Hepatocyte (in vitro differentiated cells): ENCODE measurements around the gene RSU1. TPM values are rescaled to one million over a fixed set of nuclear protein-coding genes. Genes with fewer than 3 reads are reported as not detected.
A peak's percentile ranks its signal among the peaks of the same experiment; 100 is the strongest.

Experiments
- DNase-seq: peaks from one replicate; pipeline ENCODE4 v3.0.0-alpha.2; 2016; ENCODE audit warnings: low spot score
- H2AFZ ChIP-seq: fragments of 200-600 bp; sonication (generic); 2 replicates; pipeline ENCODE4 v1.6.0; 2016; ENCODE audit warnings: antibody characterized with exemption, mild to moderate bottlenecking
- H3K27ac ChIP-seq: fragments of 200-600 bp; sonication (generic); 2 replicates; pipeline ENCODE4 v1.5.1; 2016; ENCODE audit warnings: mild to moderate bottlenecking
- H3K27me3 ChIP-seq: fragments of 200-600 bp; sonication (generic); 2 replicates; pipeline ENCODE4 v1.6.1; 2016
- H3K36me3 ChIP-seq: fragments of 200-600 bp; sonication (generic); replicated peaks from 2 replicates; pipeline ENCODE4 v1.5.1; 2016; ENCODE audit warnings: low read depth; ENCODE audit not compliant: insufficient read depth
- H3K4me1 ChIP-seq: fragments of 200-600 bp; sonication (generic); 2 replicates; pipeline ENCODE4 v1.5.1; 2016; ENCODE audit warnings: mild to moderate bottlenecking, moderate library complexity; ENCODE audit not compliant: insufficient read depth
- H3K4me2 ChIP-seq: fragments of 200-600 bp; sonication (generic); 2 replicates; pipeline ENCODE4 v1.6.0; 2016
- H3K4me3 ChIP-seq: fragments of 200-600 bp; sonication (generic); 2 replicates; pipeline ENCODE4 v1.5.1; 2016; ENCODE audit warnings: mild to moderate bottlenecking
- H3K79me2 ChIP-seq: fragments of 200-600 bp; sonication (generic); 2 replicates; pipeline ENCODE4 v1.6.0; 2017; ENCODE audit warnings: mild to moderate bottlenecking
- H3K9me2 ChIP-seq: fragments of 200-600 bp; sonication (generic); replicated peaks from 2 replicates; pipeline ENCODE4 v1.6.0; 2017; ENCODE audit warnings: mild to moderate bottlenecking; ENCODE audit not compliant: insufficient read depth
- H3K9me3 ChIP-seq: fragments of 200-600 bp; sonication (generic); 2 replicates; pipeline ENCODE4 v1.5.1; 2016; ENCODE audit warnings: low read depth, mild to moderate bottlenecking
- H4K20me1 ChIP-seq: fragments of 200-600 bp; sonication (generic); 2 replicates; pipeline ENCODE4 v1.6.0; 2016; ENCODE audit warnings: mild to moderate bottlenecking; ENCODE audit not compliant: insufficient read depth, poor library complexity, severe bottlenecking
- EZH2 ChIP-seq: fragments of 200-600 bp; sonication (generic); IDR thresholded peaks from 2 replicates; pipeline ENCODE4 v1.6.1; 2016; ENCODE audit warnings: antibody characterized with exemption, mild to moderate bottlenecking, borderline replicate concordance
- EZH2phosphoT487 ChIP-seq: fragments of 200-600 bp; sonication (generic); IDR thresholded peaks from one replicate; pipeline ENCODE4 v1.6.1; 2018; ENCODE audit warnings: antibody characterized with exemption, mild to moderate bottlenecking, low read depth, moderate library complexity; ENCODE audit not compliant: unreplicated experiment, severe bottlenecking
- WGBS: methylation state at CpG from one replicate; pipeline ENCODE4 v1.1.6; 2016; ENCODE audit warnings: low lambda C conversion rate; ENCODE audit errors: missing lambda C conversion rate; 5-methylcytosine and 5-hydroxymethylcytosine counted together
- polyA plus RNA-seq: library from polyadenylated mRNA; unstranded; fragments of >200 nt; fragmentation: Nextera tagmentation; extraction: Ambion mirVana; gene quantifications from 2 replicates; pipeline ENCODE4 v1.2.1, GENCODE V29; 2016
- total RNA-seq: library from RNA; depleted of rRNA; stranded (reverse); fragments of >200 nt; gene quantifications from 2 replicates; pipeline ENCODE4 v1.2.3, GENCODE V29; 2014
- TF ChIP-seq, protein P1 (sequence below): fragments of 200-600 bp; sonication (generic); IDR thresholded peaks from 2 replicates; pipeline ENCODE4 v1.5.1; 2016; ENCODE audit warnings: antibody characterized with exemption, mild to moderate bottlenecking; ENCODE audit not compliant: poor library complexity

RSU1 gene
- total and polyA plus RNA-seq, 2 experiments from 2014 or later = 37.0 to 52.3 TPM

DNA sequence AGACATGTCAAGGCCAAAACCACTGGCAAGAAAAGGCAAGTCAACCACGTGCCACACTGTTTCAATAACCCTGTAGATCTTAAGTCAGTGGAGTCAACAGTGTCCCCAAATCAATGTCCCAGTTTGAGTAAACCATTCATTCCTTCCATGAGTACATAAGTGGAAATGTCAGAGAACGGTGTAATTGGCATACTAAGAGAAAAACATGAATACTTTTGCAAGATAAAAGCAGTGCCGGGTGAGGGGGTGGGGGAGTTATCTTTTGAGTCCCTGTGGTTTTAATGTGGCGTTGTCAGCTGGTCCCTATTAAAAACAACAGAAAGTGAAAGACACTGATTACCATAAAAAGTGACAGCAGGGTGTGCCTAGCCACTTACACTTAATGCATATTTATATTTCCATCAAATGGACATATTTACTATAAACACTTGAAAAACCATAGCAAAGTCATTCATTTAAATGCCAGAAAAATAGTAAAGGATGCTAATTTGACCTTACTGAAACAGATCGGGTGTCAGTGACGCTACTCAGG lies 37.8 kb downstream of the RSU1 start:
- TF ChIP-seq, protein P1, sequence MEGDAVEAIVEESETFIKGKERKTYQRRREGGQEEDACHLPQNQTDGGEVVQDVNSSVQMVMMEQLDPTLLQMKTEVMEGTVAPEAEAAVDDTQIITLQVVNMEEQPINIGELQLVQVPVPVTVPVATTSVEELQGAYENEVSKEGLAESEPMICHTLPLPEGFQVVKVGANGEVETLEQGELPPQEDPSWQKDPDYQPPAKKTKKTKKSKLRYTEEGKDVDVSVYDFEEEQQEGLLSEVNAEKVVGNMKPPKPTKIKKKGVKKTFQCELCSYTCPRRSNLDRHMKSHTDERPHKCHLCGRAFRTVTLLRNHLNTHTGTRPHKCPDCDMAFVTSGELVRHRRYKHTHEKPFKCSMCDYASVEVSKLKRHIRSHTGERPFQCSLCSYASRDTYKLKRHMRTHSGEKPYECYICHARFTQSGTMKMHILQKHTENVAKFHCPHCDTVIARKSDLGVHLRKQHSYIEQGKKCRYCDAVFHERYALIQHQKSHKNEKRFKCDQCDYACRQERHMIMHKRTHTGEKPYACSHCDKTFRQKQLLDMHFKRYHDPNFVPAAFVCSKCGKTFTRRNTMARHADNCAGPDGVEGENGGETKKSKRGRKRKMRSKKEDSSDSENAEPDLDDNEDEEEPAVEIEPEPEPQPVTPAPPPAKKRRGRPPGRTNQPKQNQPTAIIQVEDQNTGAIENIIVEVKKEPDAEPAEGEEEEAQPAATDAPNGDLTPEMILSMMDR = no peak
- TF ChIP-seq EZH2 = no peak
- no peak for TF ChIP-seq EZH2phosphoT487
- H4K20me1 ChIP-seq = no peaks in the 10 kb centered on the region
- WGBS = 64% methylated on average over 6 of the region's 6 CpGs

DNA sequence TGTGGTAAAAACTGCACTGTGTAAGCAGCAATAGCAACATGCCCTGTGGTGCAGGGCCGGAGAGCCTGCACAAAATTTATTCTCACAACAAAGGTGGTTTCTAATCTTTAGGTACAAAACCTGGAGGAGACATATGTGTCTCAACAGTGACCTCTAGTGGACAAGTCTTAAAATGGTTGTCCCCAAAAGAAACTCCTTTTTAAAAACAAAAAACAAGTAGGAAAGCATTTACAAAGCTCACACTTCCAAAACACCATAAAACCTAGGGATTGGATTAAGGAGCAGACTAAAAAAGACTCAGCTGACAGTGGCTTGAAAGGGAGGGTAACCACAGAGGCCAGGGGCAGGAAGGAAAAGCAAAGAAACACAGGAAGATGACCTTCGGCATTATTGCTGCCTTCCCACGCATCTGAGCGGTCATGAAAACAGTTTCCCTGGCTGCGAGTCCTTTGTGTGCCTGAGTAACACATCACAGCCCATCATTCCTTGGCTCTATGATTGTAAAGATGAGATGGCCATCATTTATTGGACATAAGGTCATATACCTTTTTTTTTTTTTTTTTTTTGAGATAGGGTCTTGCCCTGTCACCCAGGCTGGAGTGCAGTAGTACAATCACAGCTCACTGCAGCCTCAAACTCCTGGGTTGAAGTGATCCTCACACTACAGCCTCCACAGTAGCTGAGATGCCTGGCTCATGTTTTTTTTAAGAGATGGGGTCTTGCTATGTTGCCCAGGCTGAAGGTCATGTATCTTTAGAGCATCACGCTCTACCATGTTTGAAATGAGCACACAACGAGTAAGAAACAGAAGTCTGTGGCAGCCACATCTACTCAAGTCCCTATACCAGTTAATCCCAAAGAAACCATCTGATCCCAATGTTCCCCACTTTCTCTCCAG lies 39.5 kb downstream of the RSU1 start:
- no peak for TF ChIP-seq EZH2phosphoT487
- TF ChIP-seq, protein P1 = peak; percentile 92
- no peak overlapping the region for H3K4me2 ChIP-seq

More for the DNA sequence above, 37.8 kb downstream of the RSU1 start:
- no peak overlapping the region for H2AFZ ChIP-seq
- H3K9me2 ChIP-seq = no peaks in the 10 kb centered on the region
- H3K9me3 ChIP-seq = no peaks in the 10 kb centered on the region
- no peak overlapping the region for H3K4me2 ChIP-seq
- H3K36me3 ChIP-seq = no peaks in the 10 kb centered on the region
- no peak for DNase-seq
- no peaks in the 10 kb centered on the region for H3K4me1 ChIP-seq
- H3K4me3 ChIP-seq = no peak overlapping the region
- no peaks in the 10 kb centered on the region for H3K79me2 ChIP-seq
- no peaks in the 10 kb centered on the region for H3K27me3 ChIP-seq
- H3K27ac ChIP-seq = no peak overlapping the region

DNA sequence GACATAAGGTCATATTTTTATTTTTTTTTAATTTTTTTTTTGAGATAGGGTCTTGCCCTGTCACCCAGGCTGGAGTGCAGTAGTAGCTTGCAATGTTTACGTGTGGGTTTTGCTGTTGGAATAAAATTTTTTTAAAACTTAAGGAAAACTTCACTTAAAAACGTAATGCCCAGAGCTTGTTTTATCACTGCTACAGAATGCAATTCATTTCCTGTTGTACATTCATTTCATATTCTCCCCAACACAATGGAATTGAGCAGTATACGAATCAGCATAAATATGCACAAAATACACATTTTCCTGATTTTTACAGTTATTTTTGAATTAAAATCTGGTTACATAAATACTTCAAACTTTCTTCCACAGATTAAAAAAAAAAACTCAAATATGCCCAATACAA lies 40.3 kb downstream of the RSU1 start:
- Histone ChIP-seq H3K4me3 (no peak overlapping the region), H2AFZ (no peak overlapping the region), H3K4me2 (no peak overlapping the region), H3K27ac (no peak overlapping the region), H3K9me3 (no peaks in the 10 kb centered on the region), H3K79me2 (no peaks in the 10 kb centered on the region), H3K9me2 (no peaks in the 10 kb centered on the region), H3K4me1 (no peaks in the 10 kb centered on the region), H4K20me1 (no peaks in the 10 kb centered on the region), H3K27me3 (no peaks in the 10 kb centered on the region), H3K36me3 (no peaks in the 10 kb centered on the region)
- TF ChIP-seq EZH2 = no peak
- no peak for TF ChIP-seq EZH2phosphoT487
- TF ChIP-seq, protein P1 = no peak
- 85% methylated on average over 3 of the region's 3 CpGs for WGBS
- no peak for DNase-seq

More for the DNA sequence above, 39.5 kb downstream of the RSU1 start:
- no peaks in the 10 kb centered on the region for H3K4me1 ChIP-seq
- H3K9me3 ChIP-seq = no peaks in the 10 kb centered on the region
- no peaks in the 10 kb centered on the region for H3K27me3 ChIP-seq
- 72% methylated on average over 7 of the region's 7 CpGs for WGBS
- no peaks in the 10 kb centered on the region for H3K79me2 ChIP-seq
- no peaks in the 10 kb centered on the region for H4K20me1 ChIP-seq
- no peak overlapping the region for H3K27ac ChIP-seq
- no peak overlapping the region for H2AFZ ChIP-seq
- no peaks in the 10 kb centered on the region for H3K9me2 ChIP-seq
- no peak overlapping the region for H3K4me3 ChIP-seq
- DNase-seq = peak; percentile 76
- no peaks in the 10 kb centered on the region for H3K36me3 ChIP-seq
